Right forelimb (tissue), 1 donor: ENCODE measurements around the gene BCL2.
A peak's percentile ranks its signal among the peaks of the same experiment; 100 is the strongest.
"Not testable (repeated sequence)": the region's sequence is repeated elsewhere in the genome, so short reads cannot be mapped to it uniquely, and the experiment has no call there.

Source experiments
- DNase-seq: peaks from one replicate; pipeline ENCODE4 v3.0.0-alpha.2; 2018

Gene BCL2

DNA sequence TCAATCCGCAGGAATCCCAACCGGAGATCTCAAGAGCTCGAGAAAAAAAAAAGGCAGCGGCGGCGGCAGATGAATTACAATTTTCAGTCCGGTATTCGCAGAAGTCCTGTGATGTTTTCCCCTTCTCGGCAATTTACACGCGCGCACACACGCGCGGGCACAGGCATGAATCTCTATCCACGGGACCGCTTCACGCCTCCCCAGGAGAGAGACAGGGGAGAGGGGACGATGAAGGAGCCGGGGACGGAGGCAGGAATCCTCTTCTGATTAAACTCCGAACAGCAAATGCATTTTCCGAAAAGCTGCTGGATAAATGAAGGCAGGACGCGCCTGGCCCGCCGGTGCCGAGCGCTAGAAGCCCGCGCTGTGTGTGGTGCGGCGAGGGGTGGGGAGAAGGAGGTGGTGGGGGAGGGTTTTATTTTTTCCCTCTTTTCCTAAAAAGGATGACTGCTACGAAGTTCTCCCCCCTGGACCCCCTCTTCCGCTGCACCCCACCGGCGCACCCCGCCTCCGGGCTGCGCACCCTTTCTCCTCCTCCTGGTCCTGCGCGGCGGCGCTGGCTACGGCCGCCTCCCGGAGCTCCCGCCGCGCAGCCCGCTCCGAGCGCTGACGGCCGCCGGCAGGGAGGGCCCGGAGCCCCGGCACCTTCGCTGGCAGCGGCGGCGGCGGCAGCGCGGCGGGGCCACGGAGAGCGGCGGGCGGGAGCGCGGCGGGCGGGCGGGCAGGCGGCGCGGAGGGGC lies at the start of gene BCL2:
TSS of gene BCL2 (minus strand) at position 387 of the 740 bp plus-strand sequence.
- peak; percentile 89 for DNase-seq

DNA sequence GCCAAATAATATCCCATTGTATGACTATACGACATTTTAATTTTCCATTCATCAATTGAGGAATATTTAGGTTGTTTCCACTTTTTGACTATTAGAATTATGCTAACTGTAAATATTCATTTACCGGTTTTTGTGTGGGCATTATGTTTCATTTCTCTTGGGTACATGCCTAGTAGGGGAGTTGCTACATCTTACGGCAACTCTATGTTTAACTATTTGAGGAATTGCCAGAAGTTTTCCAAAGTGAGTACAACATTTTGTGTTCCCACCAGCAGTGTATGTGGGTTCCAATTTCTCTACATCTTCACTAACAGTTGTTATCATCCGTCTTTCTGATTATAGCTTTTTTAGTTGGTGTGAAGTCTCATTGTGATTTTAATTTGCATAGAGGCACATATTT lies 49.0 kb upstream of the BCL2 start:
- DNase-seq: no peak

DNA sequence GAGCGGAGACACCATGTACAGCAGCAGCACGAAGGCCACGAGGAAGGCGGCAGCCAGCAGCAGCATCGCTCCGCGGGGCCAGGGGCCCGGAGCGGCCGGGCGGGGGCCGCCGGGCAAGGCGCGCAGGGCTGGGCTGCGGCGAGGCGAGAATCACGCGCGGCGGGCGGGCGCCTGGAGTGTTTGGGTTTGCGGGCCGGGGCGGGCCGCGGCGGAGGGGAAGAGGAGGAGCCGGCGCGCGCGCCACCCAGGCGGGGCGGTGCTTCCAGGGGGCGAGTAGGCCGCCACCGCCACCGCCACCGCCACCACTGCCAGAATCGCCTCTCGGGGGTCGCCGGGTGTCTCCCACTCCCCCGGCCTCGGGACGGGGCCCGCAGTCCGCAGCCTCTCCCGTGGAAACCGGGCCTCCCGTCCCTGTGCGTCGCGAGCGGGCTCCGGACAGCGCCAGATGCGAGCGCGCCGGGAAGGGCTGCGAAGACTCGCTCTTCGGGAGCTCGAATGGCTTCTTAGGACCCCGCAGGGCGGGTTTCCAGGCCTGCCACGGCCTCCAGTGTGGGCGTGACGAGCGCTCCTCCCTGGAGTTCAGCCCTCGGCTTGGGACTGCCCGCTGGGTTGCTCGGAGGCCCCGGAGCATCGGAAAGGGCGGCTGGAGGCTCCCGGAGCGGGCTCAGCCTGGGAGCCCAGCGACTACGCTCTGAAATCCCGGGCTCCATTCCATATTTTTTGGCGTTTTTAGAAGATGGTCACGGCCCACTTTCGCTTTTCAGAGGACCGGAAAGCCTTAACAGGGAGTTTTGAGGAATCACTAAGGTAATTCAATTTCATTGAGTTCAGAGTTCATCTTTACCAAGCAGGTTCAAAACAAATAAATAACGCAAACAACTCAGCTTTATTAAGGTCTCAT lies 47.7 kb upstream of the BCL2 start, which contains the start of gene KDSR:
TSS of gene KDSR (minus strand) at position 154 of the 901 bp plus-strand sequence. CDS start at position 66, 88 bp downstream.
- peak; percentile 98 for DNase-seq

DNA sequence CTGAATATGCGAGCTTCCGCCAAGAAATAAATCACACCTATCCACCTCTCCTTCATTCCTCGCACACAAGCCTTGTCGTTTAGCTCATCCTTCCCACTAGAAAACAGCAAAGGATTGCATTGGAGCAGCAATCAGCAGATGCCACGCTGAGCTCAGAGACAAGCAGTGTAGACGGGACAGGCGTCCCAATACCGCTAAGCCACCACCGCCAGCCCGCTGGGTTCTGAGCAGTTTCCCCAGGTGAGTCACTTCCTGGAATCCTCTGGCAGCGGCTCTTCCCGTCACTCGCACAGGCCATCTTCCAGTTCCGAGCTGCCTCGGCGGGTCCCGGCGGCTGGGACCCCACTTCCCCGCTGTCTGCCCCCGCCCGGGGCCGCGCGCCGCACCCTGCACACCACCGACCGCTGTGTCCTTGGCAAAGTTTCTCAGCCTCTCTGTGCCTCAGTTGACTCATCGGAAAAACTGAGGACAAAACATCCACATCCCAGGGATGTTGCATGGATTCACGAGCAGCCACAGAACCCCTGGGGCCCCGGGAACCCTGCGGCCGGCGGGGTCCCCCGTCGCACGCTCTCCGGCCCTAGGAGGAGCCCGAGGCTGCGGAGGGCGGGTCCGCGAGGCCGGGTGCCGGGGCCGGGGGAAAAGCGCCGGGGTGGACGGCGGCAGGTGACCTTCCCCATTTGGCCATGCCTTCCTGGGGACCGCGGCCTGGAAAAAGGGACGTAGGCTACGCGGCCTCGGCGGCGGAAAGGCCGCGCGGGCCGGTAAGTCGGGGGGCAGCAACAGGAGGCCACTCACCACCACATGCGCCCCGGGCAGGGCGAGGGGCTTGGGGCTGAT lies 46.9 kb upstream of the BCL2 start:
- peak; percentile 53 for DNase-seq

DNA sequence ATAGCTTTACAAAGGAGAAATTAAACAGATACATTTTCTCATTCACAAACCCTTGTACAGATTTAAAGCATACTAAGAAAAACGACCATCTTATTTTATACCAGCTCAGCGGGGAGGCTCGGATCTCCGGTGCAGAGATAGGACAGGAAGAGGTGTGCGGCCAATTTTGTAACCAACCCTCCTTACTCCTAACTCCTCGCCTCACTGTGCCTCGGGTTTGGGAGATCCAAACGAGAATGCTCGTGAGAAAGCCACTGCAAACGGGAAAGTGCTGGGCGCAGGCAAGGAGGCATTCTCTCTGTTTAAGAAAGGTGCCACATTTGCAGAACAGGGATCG lies 46.3 kb upstream of the BCL2 start:
- DNase-seq: no peak

DNA sequence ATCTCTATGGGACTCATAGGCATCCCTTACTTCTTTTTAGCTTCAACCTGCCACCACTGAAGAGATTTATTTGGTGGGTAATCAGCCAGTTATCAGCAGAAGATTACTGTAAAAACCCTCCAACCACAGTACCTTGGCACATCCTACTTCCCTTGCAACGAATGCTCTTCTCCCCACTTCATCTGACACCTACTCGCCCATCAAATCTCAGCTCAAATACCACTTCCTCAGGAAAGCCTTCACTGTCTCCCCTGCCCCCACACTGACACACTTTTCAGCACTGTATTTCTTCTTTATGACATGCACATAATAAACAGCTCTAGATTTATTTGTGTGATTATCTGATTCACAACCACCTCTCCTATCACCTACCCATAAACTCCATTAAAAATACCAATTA lies 44.4 kb upstream of the BCL2 start:
- DNase-seq: no peak

DNA sequence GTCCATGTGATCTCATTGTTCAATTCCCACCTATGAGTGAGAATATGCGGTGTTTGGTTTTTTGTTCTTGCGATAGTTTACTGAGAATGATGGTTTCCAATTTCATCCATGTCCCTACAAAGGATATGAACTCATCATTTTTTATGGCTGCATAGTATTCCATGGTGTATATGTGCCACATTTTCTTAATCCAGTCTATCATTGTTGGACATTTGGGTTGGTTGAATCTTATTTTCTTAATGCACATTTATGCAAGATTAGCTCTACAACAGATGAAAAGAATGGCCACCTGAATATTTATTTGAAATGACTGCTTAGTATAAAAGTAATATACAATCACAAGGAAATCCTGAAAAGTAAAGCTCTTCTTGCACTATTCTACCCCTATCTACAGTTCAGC lies 43.9 kb upstream of the BCL2 start:
- DNase-seq: not testable (repeated sequence)

DNA sequence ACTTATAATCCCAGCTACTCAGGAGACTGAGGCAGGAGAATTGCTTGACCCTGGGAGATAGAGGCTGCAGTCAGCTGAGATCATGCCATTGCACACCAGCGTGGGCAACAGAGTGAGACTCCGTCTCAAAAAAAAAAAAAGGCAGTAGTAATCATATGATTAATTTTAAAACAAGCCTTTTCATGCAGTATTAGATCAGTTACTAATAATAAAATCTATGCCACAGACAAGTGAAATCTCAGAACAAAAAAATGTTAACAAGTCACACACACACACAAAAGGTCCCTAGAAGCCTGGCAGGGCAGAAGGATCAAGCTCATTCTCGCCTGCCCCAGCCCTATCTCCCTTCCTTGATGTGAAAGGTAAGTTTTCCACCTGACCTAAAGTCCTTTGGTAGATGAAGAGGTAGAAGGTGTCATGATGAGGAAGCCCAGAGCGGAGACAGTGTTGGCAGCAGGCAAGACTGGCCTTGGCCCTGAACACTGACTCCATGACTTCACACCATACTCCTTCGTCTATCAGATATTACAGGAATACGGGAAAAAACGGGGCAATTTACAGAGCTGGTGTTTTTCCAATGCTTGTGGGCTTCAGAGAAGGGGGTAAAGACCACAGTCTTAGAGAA lies 36.8 kb upstream of the BCL2 start:
- DNase-seq: no peak

DNA sequence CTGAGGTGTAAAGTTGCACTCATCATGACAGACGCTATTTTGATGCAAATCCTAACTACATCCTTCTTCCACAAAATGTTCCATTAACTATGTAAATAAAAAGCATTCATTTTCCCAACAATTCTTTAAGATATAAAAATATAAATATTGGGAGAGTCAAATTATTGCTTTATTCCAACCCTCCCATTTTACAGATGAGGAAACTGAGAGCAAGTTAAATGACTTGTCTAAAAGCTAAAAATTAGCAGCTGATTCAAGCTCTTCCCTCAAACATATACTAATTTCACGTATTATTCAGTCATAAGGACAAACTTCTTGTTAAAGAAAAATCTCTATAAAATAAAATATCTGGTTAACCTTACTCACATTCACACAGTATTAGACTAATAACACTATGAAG lies 30.7 kb upstream of the BCL2 start:
- no peak for DNase-seq

DNA sequence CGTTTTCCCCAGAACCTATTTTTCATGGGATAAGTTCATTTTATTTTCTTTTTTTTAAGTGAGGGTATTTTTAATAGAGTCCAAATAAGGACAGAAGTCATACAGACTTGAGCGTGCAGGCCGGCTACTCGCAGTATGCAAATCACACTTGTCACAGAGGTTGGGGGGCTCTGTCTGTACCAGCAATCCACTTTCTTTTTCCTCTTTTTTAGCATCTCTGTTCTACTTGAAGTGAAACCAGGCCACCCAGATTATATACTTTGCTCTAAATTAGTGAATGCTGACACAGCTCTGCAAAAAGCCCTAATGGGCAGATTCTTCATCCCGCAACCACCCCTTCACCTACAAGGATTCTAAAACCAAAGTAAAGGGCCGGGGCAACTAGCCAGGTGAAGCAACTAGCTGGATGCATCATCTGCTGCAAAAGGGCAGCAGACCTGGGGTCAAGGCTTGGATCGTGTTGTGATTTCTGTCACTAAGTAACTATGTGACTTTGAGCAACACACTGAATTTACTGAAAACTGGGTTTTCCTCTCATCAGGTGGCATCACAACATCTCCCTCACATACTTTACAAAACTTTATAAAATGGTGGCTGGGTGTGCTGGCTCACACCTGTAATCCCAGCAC lies 29.1 kb upstream of the BCL2 start:
- no peak for DNase-seq

DNA sequence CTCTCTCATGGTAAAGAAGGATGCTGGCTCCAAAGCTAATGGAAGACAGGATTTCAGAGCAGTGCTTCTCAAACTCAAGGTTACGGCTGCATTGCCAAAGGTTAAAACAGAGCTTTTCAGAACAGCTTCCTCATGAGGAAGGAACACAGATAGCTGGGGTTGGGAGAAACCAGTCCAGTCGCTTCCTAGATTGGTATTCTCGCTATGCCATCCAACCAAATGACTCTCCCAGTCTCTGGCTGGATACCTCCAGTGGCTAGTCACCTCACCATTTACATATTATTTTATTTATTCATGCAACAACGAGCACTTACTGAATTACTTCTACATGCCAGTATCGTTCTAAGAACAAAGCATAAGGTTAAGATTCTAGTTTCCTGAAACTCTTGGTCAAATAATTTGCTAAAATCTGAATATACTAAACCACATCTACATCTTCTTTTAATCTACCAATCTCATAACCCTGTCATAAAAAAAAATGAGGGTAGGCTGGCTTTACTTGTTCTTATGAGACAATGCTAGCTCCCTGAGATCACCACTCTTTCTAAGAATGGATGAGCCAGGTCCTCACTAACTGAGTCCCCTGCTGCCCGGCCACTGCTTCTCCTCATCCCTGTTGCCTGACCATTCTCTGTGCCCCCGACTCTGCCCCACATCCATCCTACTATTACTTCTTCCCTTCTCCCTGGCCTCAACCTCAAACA lies 27.1 kb upstream of the BCL2 start:
- DNase-seq: no peak

DNA sequence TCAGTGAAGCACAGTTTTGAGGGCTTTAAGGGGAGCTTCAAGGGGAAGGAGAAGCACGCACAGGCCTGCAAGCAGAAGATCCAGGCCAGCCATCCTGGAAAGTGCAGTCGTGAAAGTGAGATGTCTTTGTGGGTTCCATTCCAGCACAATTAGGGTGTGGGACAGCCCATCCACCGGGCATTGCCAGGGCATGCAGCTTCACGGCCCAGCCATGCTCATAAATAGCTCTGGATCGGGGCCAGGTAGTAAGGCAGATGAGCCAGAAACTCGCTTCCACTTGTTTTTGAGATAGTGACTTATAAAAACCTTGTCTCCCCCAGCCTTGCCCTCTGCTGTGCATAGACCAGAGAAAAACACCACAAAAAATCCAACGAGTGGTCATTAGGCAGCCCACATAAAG lies 26.5 kb upstream of the BCL2 start:
- DNase-seq: no peak

DNA sequence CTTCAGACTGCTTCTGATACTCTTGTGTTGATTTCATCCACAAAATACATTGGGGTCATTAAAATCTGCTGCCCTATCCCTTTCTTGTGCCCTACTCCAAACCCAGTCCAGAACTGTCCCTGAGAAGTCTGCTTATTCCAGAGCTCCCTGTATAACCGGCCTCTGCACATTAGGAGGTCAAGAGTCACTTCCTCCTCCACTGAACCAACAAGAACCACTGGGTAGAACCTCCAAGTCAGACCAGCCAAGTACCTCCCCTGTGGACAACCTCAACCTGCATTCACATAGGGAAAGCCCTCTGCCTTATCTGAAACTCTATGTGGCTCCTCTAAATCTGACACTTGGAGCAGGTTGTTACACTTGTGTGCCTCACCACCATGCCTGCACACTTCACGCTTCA lies 25.3 kb upstream of the BCL2 start:
- DNase-seq: no peak

DNA sequence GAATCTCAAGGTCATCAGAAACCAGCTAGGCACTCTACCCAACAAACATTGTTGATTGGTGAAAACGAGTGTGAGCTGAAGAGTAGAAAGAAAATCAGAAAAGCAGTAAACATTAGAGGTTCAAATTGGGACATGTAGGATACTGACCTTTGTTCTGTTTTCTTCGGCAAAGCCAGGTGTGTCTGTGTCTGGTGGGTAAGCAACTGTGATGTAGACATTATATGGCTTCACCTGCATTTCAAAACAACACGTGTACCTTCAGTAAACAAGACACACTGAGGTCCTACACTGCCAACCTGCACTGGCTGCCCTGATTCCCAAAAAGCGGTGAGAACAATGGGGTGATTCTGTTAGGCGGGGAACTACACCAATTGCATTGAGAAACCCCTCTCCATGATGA lies 24.7 kb upstream of the BCL2 start:
- no peak for DNase-seq

DNA sequence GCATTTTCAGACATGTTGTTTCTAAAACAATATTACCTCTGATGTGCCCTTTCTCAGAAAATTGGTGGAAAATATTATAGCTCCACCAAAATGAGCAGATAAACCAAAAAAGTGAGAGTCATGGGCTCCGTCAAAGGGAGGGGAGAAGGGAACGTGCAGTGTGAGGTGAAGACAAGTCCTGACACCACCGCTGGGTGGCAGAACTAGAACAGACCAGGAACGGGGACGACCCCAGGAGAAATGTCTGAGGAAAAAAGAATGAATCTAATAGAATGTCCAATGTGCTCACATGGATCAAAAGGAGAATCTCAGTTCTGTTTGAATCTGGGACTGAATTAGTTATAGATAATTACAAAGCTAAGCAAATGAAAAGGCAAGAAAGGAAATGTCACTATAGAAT lies 22.6 kb upstream of the BCL2 start:
- no peak for DNase-seq

DNA sequence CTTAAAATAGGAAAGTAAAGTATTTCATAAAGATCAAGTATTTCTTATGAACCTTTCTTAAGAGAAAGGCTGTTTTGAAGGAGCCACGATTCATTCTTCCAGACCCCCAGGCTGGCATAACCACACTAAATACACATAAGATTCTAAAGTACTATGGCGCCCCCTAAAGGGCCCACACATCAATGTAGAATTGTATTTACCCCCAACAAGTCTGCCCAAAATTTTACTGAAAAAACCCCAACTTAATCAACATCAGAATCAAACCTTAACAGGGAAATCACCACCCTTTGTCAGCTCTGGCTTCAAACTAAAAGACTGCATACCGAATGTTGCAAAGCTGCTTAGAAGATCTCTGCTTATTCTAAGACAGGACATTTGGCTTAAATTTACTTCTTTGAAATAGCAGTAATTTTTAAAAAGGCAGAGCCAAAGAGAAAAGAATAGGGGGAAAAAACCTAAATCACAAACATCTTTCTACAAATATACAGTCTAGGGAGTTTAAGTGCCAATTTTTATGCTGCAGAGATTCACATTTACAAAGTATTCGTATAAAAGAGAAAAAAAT lies 20.4 kb upstream of the BCL2 start:
- no peak for DNase-seq

DNA sequence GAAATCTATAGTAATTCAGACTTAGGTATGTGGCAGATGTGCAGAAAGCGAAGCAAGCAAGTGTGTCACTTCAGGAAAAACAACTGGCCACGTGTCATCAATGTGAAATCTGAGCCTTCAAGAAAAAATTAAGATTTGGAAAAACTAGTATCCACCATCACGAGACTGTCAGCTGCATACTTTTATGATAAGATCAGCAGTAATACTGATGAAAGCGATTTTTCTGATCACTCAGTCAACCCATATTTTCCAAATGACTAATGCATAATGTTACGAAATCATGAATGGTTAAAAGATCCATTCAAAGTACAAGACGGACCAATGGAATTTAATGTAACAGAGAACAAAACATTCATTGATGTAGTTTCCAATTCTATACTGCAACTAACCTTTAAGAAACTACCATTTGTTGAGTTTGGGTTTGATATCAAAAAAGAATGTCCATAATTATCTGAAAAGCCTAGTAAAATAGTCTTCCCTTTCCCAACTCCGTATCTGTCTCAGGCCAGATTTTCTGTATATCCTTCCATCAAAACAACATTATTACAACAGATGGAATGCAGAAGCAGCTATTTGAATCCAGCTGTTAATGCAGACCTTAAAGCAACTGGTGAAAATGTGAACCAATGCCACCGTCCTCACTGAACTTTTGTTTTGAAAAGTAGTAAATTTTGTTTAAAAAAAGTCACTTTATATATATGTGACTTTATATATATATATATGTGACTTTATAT lies 17.0 kb upstream of the BCL2 start:
- no peak for DNase-seq

DNA sequence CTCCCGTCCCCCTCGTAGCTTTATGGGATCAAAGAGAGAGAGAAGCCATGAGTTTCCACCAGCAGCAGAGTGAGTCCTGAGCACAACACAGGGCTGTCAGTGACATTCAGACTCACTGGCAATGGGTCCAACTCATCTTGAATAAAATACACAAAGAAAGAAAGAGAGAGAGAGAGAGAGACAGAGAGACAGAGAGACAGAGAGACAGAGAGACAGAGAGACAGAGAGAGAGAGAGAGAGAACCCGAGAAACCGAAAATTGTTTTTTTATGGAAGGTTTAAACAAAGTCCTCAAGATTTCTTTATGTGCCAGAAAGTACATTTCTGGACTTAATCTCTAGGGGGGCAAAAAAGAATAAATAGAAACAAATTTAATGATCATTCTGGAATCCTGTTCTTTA lies 11.5 kb upstream of the BCL2 start:
- DNase-seq: no peak

DNA sequence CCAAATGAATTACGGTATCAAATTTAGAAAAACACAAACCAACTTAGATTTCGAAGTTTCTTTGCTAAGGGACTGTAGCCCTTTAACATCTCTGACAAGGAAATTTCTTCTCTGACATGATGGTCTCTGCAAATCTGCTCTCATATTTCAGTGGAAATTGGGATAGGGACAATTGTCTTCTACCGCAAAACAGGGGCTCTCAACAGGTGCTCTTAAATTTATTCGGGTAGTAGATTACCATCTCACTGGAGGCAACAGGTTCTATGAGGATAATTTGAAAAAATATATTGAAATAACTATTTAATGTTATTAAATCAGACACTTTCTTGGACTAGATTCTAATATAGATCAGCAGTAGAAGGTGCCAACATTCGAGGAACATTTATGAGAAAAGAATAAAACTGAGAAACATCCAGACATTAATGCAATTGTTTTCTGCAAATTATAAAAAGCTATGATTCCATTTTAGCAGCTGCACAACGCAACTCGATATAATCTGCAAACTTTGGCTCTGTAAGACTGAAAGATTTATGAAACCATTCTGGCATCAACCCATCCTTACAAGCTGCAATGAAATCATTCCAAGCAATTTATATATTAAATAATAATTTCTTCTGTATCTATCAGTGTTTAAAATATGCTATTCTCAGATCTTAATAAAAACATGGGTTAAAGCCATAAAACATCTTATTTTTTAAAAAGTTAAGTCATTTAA lies 10.0 kb upstream of the BCL2 start:
- DNase-seq: no peak

DNA sequence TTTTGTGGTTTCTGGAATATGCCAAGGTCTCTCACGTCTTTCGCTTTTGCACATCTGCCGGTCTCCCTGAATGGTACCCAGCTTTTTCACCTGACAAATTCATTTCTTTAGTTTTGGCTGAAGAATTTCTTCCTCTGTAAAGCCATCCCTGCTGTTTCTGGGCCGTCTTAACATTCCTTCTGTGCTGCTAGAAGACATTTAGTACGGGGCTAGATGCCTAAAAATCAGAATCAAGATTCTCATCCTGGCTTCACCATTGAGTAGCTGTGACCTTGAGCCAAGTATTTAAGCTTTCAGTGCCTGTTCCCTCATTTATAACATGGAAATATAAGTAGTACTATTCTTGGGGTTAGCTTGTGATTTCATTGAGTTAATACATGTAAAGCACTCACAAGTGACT lies 6.4 kb upstream of the BCL2 start:
- DNase-seq: no peak
